ENCODE data around the gene NFIB. TPM values are rescaled to one million over a fixed set of nuclear protein-coding genes. Genes with fewer than 3 reads are reported as not detected.

Gene NFIB
- total and polyA plus RNA-seq, 2 of the 13 experiments (the other 11 are each of a cell fraction or from before 2014, with no cell fraction given), result 0.98 to 4.6 TPM

DNA sequence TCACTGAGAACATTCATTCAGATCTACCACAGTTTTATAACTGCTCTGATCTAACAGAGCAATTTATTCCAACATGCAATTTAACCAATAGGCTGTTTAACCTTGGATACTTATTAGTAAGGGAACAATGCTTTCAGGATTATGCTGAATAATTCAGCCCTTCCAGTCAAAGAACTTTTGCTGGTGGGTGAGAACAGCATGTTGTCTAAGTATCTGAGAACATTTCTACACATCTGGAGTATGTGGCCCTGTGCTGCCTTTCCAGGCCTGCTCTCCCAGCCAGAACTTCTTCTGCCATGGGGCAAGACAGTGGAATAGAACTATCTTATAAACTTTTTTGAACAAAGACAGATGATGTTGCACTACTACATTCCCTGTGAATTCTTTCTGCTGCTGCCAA, 55.8 kb downstream of the NFIB start:
- Histone ChIP-seq H3K4me3 (replicated peaks in 1 of 3; ENCODE audit: insufficient read depth in 1 of 3, low read depth in 2 of 3, low read length in 3 of 3) (no peak overlapping the region), H2AFZ (ENCODE audit: low read length) (no peak overlapping the region), H4K20me1 (ENCODE audit: insufficient read depth, low read length) (no peaks in the 10 kb centered on the region), H3K9ac (ENCODE audit: insufficient read depth, low read depth, low read length) (no peak overlapping the region), H3K4me1 (ENCODE audit: insufficient read depth, low read length) (no peaks in the 10 kb centered on the region), H3K9me3 (ENCODE audit: low read length) (no peaks in the 10 kb centered on the region), H3K27ac (ENCODE audit: extremely low read length, insufficient read depth, low read length) (no peak overlapping the region), H3K36me3 (replicated peaks in 1 of 2; ENCODE audit: control insufficient read depth in 1 of 2, insufficient read depth in 2 of 2, low read length in 2 of 2) (no peaks in the 10 kb centered on the region), H3K79me2 (ENCODE audit: insufficient read depth, low read length) (no peaks in the 10 kb centered on the region), H3K27me3 (ENCODE audit: control insufficient read depth in 1 of 2, insufficient read depth in 2 of 2, low read length in 2 of 2) (no peaks in the 10 kb centered on the region; a peak in 1 of 5 replicates), H3K4me2 (ENCODE audit: low read depth, low read length) (no peak overlapping the region)
- no TSS peak for BruUV-seq (replicated peaks)
- DNase-seq (ENCODE audit: low spot score) (no peak), FAIRE-seq (no peak), ATAC-seq (no peak)
- no peak for TF ChIP-seq ZNF841 (CRISPR knock-in tag; IDR thresholded peaks at IDR 0.05; ENCODE audit: borderline replicate concordance)
- TF ChIP-seq ZNF562 (CRISPR knock-in tag; IDR thresholded peaks at IDR 0.05; ENCODE audit: borderline replicate concordance), result no peak
- TF ChIP-seq THYN1 (CRISPR knock-in tag; IDR thresholded peaks at IDR 0.05; ENCODE audit: borderline replicate concordance, low read depth), result no peak
- ChIA-PET CTCF (ENCODE audit: low intra/inter-chr PET ratio, low total read pairs) (no interaction called here), POLR2A (no interaction called here)
- in situ Hi-C loops (cut with HindIII; ENCODE audit: extremely low pct_ligation_motif_present, low pct_unique_long_range_greater_than_20kb), result no loop called here
- intact Hi-C loops (cut with micrococcal nuclease; ENCODE audit: unreplicated experiment), result no loop called here

DNA sequence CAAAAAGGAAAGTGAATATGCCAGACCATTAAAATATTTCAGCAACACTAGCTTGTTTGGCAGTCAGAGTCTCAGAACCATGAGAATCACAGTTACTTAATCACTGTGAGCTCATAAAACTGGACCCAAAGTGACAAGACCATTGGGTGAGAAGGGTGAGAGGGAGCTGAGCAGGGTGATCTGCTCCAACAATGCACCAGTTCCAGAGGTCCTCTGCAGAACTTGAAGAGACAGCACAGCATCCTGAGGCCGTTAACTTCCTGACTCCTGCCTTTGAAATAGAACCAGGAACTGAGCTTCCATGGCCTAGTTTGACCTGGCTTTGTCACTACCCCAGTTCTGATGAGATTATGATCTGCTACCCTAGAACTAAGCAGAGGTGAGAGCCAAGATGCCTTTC, 57.4 kb downstream of the NFIB start:
- no peak overlapping the region for H3K4me3 ChIP-seq (replicated peaks in 1 of 3; ENCODE audit: insufficient read depth in 1 of 3, low read depth in 2 of 3, low read length in 3 of 3)
- peaks cover 4% of the 10 kb centered on the region for H3K4me1 ChIP-seq (ENCODE audit: insufficient read depth, low read length)
- 20% methylated on average over 1 of the region's 1 CpG for WGBS (ENCODE audit: low lambda C conversion rate)
- ChIA-PET CTCF (ENCODE audit: low intra/inter-chr PET ratio, low total read pairs) (no interaction called here), POLR2A (no interaction called here)
- BruUV-seq (replicated peaks), result no TSS peak
- intact Hi-C loops (cut with micrococcal nuclease; ENCODE audit: unreplicated experiment) (no loop called here), in situ Hi-C loops (cut with HindIII; ENCODE audit: extremely low pct_ligation_motif_present, low pct_unique_long_range_greater_than_20kb) (no loop called here)
- no peaks in the 10 kb centered on the region for H4K20me1 ChIP-seq (ENCODE audit: insufficient read depth, low read length)
- H3K9ac ChIP-seq (ENCODE audit: insufficient read depth, low read depth, low read length), result no peak overlapping the region
- no peaks in the 10 kb centered on the region for H3K36me3 ChIP-seq (replicated peaks in 1 of 2; ENCODE audit: control insufficient read depth in 1 of 2, insufficient read depth in 2 of 2, low read length in 2 of 2)
- FAIRE-seq (no peak), ATAC-seq (no peak), DNase-seq (ENCODE audit: low spot score) (no peak)
- no peak overlapping the region for H2AFZ ChIP-seq (ENCODE audit: low read length)
- no peaks in the 10 kb centered on the region for H3K9me3 ChIP-seq (ENCODE audit: low read length)
- H3K79me2 ChIP-seq (ENCODE audit: insufficient read depth, low read length), result no peaks in the 10 kb centered on the region
- no peak overlapping the region for H3K4me2 ChIP-seq (ENCODE audit: low read depth, low read length)
- H3K27me3 ChIP-seq (ENCODE audit: control insufficient read depth in 1 of 2, insufficient read depth in 2 of 2, low read length in 2 of 2), result no peaks in the 10 kb centered on the region
- H3K27ac ChIP-seq (ENCODE audit: extremely low read length, insufficient read depth, low read length), result no peak overlapping the region
- TF ChIP-seq ZFP36L2 (CRISPR knock-in tag; IDR thresholded peaks at IDR 0.05) (no peak), ZNF138 (CRISPR knock-in tag; IDR thresholded peaks at IDR 0.05; ENCODE audit: low read depth) (no peak), DR1 (CRISPR knock-in tag; IDR thresholded peaks at IDR 0.05) (no peak), REPIN1 (CRISPR knock-in tag; IDR thresholded peaks at IDR 0.05; ENCODE audit: borderline replicate concordance, low read depth) (no peak), DMAP1 (CRISPR knock-in tag; IDR thresholded peaks at IDR 0.05) (no peak), KDM5B (CRISPR knock-in tag; IDR thresholded peaks at IDR 0.05; ENCODE audit: borderline replicate concordance) (no peak), ZC3H13 (CRISPR knock-in tag; IDR thresholded peaks at IDR 0.05) (no peak)
- TF ChIP-seq, protein P1, sequence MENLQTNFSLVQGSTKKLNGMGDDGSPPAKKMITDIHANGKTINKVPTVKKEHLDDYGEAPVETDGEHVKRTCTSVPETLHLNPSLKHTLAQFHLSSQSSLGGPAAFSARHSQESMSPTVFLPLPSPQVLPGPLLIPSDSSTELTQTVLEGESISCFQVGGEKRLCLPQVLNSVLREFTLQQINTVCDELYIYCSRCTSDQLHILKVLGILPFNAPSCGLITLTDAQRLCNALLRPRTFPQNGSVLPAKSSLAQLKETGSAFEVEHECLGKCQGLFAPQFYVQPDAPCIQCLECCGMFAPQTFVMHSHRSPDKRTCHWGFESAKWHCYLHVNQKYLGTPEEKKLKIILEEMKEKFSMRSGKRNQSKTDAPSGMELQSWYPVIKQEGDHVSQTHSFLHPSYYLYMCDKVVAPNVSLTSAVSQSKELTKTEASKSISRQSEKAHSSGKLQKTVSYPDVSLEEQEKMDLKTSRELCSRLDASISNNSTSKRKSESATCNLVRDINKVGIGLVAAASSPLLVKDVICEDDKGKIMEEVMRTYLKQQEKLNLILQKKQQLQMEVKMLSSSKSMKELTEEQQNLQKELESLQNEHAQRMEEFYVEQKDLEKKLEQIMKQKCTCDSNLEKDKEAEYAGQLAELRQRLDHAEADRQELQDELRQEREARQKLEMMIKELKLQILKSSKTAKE (CRISPR knock-in tag; IDR thresholded peaks at IDR 0.05; ENCODE audit: borderline replicate concordance), result no peak
- TF ChIP-seq, protein P2, sequence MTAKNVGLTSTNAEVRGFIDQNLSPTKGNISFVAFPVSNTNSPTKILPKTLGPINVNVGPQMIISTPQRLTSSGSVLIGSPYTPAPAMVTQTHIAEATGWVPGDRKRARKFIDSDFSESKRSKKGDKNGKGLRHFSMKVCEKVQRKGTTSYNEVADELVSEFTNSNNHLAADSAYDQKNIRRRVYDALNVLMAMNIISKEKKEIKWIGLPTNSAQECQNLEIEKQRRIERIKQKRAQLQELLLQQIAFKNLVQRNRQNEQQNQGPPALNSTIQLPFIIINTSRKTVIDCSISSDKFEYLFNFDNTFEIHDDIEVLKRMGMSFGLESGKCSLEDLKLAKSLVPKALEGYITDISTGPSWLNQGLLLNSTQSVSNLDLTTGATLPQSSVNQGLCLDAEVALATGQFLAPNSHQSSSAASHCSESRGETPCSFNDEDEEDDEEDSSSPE (CRISPR knock-in tag; IDR thresholded peaks at IDR 0.05), result no peak

Data from HepG2 (cell line).